ENCODE data around the gene UPK3B.
"Not testable (repeated sequence)": the region's sequence is repeated elsewhere in the genome, so short reads cannot be mapped to it uniquely, and the experiment has no call there.

The UPK3B gene

DNA sequence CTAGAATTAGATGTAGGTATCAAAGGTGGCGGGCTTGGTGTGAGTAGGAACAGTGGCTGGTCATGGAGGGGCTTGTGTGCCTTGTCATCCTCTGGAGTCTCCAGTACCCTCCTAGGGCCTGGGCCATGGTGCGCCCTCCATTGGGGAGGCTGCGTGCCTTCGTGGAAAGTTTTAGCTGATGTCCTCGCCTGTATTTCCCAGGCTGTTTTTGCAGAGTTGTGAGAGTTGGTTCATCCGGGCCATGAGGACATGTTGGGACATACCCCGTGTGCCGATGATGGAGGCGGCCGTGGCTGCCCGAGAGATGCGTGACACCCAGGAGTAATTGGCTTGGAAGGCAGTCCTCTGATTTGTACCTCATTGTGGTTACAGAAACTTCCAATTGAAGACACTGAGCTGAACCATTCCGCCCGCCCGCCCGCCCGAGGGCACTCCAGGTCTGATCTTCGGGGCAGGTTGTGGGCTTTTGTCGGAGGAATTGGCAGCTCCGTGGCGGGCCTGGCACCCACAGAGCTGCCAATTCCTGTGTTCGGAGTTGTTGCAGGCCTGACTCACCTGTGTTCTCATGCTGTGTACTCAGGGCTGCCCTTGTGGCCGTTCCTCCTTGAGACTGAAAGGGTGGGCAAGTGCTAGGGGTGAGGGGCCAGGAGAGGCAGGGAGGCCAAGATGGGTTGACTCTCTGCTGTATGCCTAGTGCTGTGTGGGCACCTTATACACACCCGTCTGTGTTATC lies 33.4 kb upstream of the UPK3B start:
- H3K4me1 ChIP-seq (ENCODE audit: control insufficient read depth, low read depth, low read length); H3K9me3 ChIP-seq (ENCODE audit: control insufficient read depth, low read depth, low read length); H3K4me3 ChIP-seq (ENCODE audit: low read length); H3K36me3 ChIP-seq (ENCODE audit: control insufficient read depth, low read depth, low read length); H3K27me3 ChIP-seq (ENCODE audit: control insufficient read depth, insufficient read depth, low read length); H3K9ac ChIP-seq (ENCODE audit: low read length); H3K27ac ChIP-seq (ENCODE audit: low read length): not testable (repeated sequence)

DNA sequence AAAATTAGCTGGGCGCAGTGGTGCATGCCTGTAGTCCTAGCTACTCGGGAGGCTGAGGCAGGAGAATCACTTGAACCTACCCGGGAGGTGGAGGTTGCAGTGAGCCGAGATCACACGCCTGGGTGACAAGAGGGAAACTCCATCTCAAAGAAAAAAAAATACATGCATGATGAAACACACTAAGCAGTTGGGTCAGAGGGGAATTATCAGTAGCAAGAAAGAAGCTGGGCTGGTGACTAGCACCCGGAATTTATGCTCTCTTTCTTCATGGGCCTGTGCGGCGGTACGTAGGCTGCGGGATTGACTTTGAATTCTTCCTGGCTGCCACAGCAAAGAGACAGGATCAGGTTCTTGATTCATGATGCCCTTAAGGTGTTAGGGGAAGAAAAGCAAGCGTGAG lies 30.7 kb upstream of the UPK3B start:
- not testable (repeated sequence) for H3K9me3 ChIP-seq (ENCODE audit: control insufficient read depth, low read depth, low read length); H3K27me3 ChIP-seq (ENCODE audit: control insufficient read depth, insufficient read depth, low read length); H3K27ac ChIP-seq (ENCODE audit: low read length); H3K9ac ChIP-seq (ENCODE audit: low read length); H3K4me3 ChIP-seq (ENCODE audit: low read length); H3K4me1 ChIP-seq (ENCODE audit: control insufficient read depth, low read depth, low read length); H3K36me3 ChIP-seq (ENCODE audit: control insufficient read depth, low read depth, low read length)

DNA sequence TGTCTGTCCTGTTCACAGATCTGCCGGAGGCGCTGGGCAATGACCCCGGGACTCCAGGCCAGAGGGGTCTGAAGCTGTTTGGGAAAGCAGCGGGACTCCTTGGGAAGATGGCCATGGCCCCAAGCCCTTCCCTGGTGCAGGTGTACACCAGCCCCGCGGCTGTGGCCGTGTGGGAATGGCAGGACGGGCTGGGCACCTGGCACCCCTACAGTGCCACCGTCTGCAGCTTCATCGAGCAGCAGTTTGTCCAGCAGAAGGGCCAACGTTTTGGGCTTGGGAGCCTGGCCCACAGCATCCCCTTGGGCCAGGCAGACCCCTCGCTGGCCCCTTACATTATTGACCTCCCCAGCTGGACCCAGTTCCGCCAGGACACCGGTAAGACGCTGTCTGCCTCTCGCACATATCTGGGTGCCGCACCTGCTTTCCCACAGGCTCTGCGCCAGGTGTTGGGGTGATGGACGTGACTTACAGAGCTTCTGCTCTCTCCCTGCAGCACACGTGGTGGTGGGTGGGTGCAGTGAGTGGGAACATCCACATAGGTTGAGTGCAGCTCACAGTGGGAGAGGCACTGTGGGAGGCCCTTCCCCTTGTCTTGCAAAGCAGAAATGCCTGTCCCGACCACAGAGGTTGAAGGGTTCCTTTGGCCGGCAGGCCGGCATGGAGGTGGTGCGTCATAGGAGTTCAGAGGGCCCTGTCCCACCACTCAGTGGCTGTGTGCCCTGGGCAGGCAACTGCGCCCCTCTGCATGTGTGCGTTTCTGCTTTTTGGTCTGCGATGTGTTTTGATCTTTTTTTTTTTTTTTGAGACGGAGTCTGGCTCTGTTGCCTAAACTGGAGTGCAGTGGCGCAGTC lies 29.7 kb upstream of the UPK3B start:
- H3K27ac ChIP-seq (ENCODE audit: low read length) = not testable (repeated sequence)

DNA sequence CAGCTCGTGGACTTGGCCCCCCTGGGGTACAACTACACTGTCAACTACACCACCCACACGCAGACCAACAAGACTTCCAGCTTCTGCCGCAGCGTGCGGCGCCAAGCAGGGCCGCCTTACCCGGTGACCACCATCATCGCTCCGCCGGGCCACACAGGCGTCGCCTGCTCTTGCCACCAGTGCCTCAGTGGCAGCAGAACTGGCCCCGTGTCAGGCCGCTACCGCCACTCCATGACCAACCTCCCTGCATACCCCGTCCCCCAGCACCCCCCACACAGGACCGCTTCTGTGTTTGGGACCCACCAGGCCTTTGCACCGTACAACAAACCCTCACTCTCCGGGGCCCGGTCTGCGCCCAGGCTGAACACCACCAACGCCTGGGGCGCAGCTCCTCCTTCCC lies 27.7 kb upstream of the UPK3B start:
- not testable (repeated sequence) for H3K4me3 ChIP-seq (ENCODE audit: low read length); H3K9ac ChIP-seq (ENCODE audit: low read length); H3K36me3 ChIP-seq (ENCODE audit: control insufficient read depth, low read depth, low read length); H3K9me3 ChIP-seq (ENCODE audit: control insufficient read depth, low read depth, low read length); H3K27ac ChIP-seq (ENCODE audit: low read length); H3K27me3 ChIP-seq (ENCODE audit: control insufficient read depth, insufficient read depth, low read length); H3K4me1 ChIP-seq (ENCODE audit: control insufficient read depth, low read depth, low read length)

More for the DNA sequence above, 29.7 kb upstream of the UPK3B start:
- not testable (repeated sequence) for H3K4me1 ChIP-seq (ENCODE audit: control insufficient read depth, low read depth, low read length); H3K9ac ChIP-seq (ENCODE audit: low read length); H3K9me3 ChIP-seq (ENCODE audit: control insufficient read depth, low read depth, low read length); H3K27me3 ChIP-seq (ENCODE audit: control insufficient read depth, insufficient read depth, low read length); H3K36me3 ChIP-seq (ENCODE audit: control insufficient read depth, low read depth, low read length); H3K4me3 ChIP-seq (ENCODE audit: low read length)

DNA sequence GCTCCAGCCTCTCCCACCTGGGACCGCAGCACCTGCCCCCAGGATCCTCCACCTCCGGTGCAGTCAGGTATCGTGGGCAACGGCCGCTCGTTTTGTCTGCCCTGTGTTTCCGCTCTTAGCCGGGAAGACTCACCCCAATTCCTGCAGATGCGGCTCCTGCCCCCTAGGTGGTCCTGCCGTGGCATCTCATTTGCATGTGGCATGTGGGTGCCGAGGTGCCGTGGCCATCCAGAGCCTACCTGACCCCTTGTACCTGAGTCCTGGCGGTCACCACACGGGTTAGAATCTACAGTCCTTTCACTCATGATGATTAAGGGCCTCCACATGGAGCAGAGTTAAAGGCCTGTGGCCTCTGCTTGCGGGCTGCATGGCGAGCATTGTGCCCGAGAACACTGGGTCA lies 27.3 kb upstream of the UPK3B start:
- H3K27ac ChIP-seq (ENCODE audit: low read length); H3K4me3 ChIP-seq (ENCODE audit: low read length); H3K27me3 ChIP-seq (ENCODE audit: control insufficient read depth, insufficient read depth, low read length); H3K9ac ChIP-seq (ENCODE audit: low read length); H3K36me3 ChIP-seq (ENCODE audit: control insufficient read depth, low read depth, low read length); H3K4me1 ChIP-seq (ENCODE audit: control insufficient read depth, low read depth, low read length); H3K9me3 ChIP-seq (ENCODE audit: control insufficient read depth, low read depth, low read length): not testable (repeated sequence)

DNA sequence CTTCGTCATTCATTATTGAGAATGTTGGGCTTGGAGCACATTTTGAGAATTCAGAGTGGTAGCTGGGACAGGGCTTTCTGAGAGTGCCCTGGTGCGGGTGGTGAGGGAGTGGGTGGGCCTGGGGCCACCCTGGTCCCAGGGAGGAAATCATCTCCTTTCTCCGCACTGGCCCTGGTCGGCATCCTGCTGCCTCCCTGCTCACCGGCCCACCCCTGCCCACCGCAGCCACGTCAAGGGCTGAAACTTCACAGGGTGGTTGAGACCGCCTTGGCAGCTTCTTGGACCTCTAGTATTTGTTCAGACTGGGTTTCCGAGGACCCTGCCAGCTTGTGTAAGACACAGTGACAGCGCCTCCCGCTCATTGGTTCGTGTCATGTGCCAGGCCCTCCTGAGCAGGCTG lies 25.9 kb upstream of the UPK3B start:
- not testable (repeated sequence) for H3K27ac ChIP-seq (ENCODE audit: low read length); H3K9ac ChIP-seq (ENCODE audit: low read length); H3K27me3 ChIP-seq (ENCODE audit: control insufficient read depth, insufficient read depth, low read length); H3K4me1 ChIP-seq (ENCODE audit: control insufficient read depth, low read depth, low read length); H3K4me3 ChIP-seq (ENCODE audit: low read length); H3K36me3 ChIP-seq (ENCODE audit: control insufficient read depth, low read depth, low read length); H3K9me3 ChIP-seq (ENCODE audit: control insufficient read depth, low read depth, low read length)

DNA sequence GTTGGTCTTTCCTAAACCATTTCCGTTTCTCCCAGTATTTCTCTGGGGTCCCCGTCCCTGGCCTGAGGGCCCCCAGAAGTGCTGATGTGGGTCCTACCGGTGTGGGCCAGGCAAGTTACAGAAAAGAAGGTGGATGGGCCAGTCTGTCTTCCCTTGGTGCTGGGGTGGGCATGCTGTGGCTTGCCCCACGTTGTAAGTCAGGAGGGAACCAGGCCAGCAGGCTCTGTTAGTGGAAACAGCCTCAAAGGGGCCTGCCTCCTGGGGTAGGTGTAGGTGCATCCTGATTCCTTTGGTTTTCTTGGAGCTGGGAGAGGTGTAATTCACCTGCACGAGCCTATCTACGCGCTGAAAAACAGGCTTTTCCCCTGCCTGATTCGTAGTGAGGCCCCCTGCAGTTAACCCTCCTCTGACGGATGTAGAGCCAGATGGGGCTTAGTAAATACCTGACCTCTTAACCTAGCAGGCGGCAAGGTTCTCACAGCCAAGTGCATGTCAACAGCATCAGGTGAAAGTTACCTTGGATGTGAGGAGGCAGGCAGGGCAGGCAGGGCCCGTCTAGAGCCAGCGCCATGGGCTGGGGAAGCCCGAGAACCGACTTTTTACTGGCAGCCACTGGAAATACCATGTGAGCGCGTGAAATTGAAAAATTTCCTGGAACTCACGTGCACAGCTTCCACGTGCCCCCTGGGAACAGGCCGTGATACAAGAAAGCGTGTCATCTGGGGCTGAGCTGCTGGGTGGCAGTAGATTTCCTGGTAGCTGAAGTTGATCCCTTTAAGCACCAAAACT lies 24.3 kb upstream of the UPK3B start:
- not testable (repeated sequence) for H3K36me3 ChIP-seq (ENCODE audit: control insufficient read depth, low read depth, low read length); H3K4me1 ChIP-seq (ENCODE audit: control insufficient read depth, low read depth, low read length); H3K27me3 ChIP-seq (ENCODE audit: control insufficient read depth, insufficient read depth, low read length); H3K9ac ChIP-seq (ENCODE audit: low read length); H3K4me3 ChIP-seq (ENCODE audit: low read length); H3K9me3 ChIP-seq (ENCODE audit: control insufficient read depth, low read depth, low read length); H3K27ac ChIP-seq (ENCODE audit: low read length)

DNA sequence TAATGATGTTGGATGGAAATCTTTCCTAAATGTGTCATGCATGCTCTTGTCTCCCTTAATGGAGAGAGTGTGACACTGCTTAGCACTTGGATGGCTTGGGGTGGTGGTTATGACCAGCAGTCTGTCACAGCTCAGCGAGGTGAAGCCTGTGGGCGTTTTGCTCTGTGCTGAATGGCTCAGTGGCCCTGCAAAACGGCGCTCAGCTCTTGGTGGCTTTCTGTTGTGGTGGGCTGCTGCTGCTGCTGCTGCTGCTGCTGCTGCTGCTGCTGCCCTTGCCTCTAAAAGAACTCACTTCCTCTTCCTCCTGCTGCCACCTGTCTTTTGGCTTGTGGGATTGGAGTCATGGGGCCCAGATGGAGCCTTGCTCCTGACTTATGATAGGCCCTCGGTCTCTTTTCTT lies 23.7 kb upstream of the UPK3B start:
- not testable (repeated sequence) for H3K9me3 ChIP-seq (ENCODE audit: control insufficient read depth, low read depth, low read length); H3K4me3 ChIP-seq (ENCODE audit: low read length); H3K9ac ChIP-seq (ENCODE audit: low read length); H3K27me3 ChIP-seq (ENCODE audit: control insufficient read depth, insufficient read depth, low read length); H3K4me1 ChIP-seq (ENCODE audit: control insufficient read depth, low read depth, low read length); H3K36me3 ChIP-seq (ENCODE audit: control insufficient read depth, low read depth, low read length); H3K27ac ChIP-seq (ENCODE audit: low read length)

DNA sequence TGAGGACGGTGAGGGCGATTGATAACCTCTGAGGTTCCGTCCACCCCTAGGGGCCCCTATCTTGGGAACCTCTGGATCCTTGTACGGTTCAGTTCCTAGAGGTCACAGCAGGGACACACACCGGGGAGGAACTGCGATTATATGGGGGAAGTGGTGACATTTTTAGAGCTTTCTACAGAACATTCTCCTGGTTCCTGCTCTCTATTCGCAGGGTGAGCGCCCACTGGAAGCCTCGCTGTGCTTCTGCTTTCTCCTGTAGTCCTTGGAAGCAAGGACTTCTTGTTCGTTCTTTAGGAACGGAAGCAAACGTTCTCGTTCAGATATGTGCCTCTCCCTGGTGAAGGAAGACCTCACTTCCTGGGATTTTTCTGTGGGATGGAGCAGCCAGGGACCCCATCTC lies 22.4 kb upstream of the UPK3B start:
- H3K27ac ChIP-seq (ENCODE audit: low read length); H3K36me3 ChIP-seq (ENCODE audit: control insufficient read depth, low read depth, low read length); H3K4me3 ChIP-seq (ENCODE audit: low read length); H3K9ac ChIP-seq (ENCODE audit: low read length); H3K4me1 ChIP-seq (ENCODE audit: control insufficient read depth, low read depth, low read length); H3K9me3 ChIP-seq (ENCODE audit: control insufficient read depth, low read depth, low read length); H3K27me3 ChIP-seq (ENCODE audit: control insufficient read depth, insufficient read depth, low read length): not testable (repeated sequence)

DNA sequence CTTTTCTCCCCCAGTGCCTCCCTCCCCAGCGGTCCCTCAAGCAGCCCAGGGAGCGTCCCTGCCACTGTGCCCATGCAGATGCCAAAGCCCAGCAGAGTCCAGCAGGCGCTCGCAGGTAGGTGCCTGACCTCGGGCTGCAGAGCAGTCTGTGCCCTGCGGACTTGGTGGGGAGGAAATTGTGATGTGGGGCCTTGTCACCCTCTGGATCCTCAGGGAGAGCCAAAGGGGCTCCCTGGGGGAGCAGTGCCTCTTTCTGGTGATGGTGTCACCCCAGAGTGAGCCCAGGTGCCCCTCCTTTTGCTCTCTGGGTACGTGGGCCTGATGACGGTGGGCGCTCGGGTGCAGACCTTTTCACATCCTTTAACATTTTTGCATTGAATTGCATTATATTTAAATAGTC lies 18.2 kb upstream of the UPK3B start:
- not testable (repeated sequence) for H3K36me3 ChIP-seq (ENCODE audit: control insufficient read depth, low read depth, low read length); H3K4me3 ChIP-seq (ENCODE audit: low read length); H3K27ac ChIP-seq (ENCODE audit: low read length); H3K4me1 ChIP-seq (ENCODE audit: control insufficient read depth, low read depth, low read length); H3K9me3 ChIP-seq (ENCODE audit: control insufficient read depth, low read depth, low read length); H3K9ac ChIP-seq (ENCODE audit: low read length); H3K27me3 ChIP-seq (ENCODE audit: control insufficient read depth, insufficient read depth, low read length)

DNA sequence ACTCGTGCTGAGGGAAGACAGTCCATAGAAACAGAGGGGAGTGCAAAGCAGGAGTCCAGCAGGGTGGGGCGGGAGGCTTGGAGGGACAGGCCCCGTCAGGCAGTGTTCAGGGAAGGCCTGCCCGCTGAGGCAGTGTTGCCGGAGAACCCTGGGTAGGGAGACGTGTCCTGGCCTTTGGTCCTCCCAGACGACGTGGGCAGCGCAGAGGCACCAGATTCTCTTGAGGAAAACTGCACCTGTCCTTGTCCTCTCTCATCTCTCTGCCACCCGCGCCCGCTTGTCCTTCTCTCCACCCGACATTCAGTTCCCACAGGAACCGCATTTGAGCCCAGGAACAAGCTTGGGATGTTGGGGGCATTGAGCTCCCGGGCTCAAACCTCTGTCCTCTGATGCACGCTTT lies 14.6 kb upstream of the UPK3B start:
- H3K27ac ChIP-seq (ENCODE audit: low read length); H3K4me1 ChIP-seq (ENCODE audit: control insufficient read depth, low read depth, low read length); H3K9me3 ChIP-seq (ENCODE audit: control insufficient read depth, low read depth, low read length); H3K36me3 ChIP-seq (ENCODE audit: control insufficient read depth, low read depth, low read length); H3K27me3 ChIP-seq (ENCODE audit: control insufficient read depth, insufficient read depth, low read length); H3K9ac ChIP-seq (ENCODE audit: low read length); H3K4me3 ChIP-seq (ENCODE audit: low read length): not testable (repeated sequence)

Data from iPS-18a (cell line).